Mesothelial cell of epicardium (in vitro differentiated cells): ENCODE measurements around the gene RNF43. TPM values are rescaled to one million over a fixed set of nuclear protein-coding genes. Genes with fewer than 3 reads are reported as not detected.

ENCODE experiments used
- DNase-seq, 2 experiments: peaks; one replicate each; pipeline ENCODE4 v3.0.0; 2021; ENCODE audit warnings: low spot score in 2 of 2; ENCODE audit not compliant: unreplicated experiment in 2 of 2
- H3K27ac Mint-ChIP-seq: 2 replicates; pipeline ENCODE4 v1.8.0; 2021; ENCODE audit warnings: mixed read lengths
- H3K27me3 Mint-ChIP-seq: 2 replicates; pipeline ENCODE4 v1.8.0; 2021; ENCODE audit warnings: low read depth, mixed read lengths
- H3K36me3 Mint-ChIP-seq: 2 replicates; pipeline ENCODE4 v1.8.0; 2021; ENCODE audit warnings: mixed read lengths
- H3K4me1 Mint-ChIP-seq: 2 replicates; pipeline ENCODE4 v1.8.0; 2021; ENCODE audit warnings: mixed read lengths
- H3K4me3 Mint-ChIP-seq: 2 replicates; pipeline ENCODE4 v1.8.0; 2021; ENCODE audit warnings: mild to moderate bottlenecking, moderate library complexity, mixed read lengths
- H3K9me3 Mint-ChIP-seq: 2 replicates; pipeline ENCODE4 v1.8.0; 2021; ENCODE audit warnings: mixed read lengths
- CTCF ChIP-seq: fragments of 200-600 bp; sonication (generic); IDR thresholded peaks from one replicate; pipeline ENCODE4 v1.5.0; 2021; ENCODE audit warnings: antibody characterized with exemption; ENCODE audit not compliant: unreplicated experiment
- total RNA-seq: library from RNA; stranded (reverse); gene quantifications from 3 replicates; pipeline ENCODE4 v1.2.1, GENCODE V29; 2021

Gene RNF43
- 38.7 to 40.3 TPM (median 39.0 TPM) in 3 replicates for total RNA-seq

- H3K4me1 Mint-ChIP-seq: peaks cover 43% of the 10 kb centered on the region
- peak; percentile 86 to 88 for DNase-seq
- TF ChIP-seq CTCF: peak; percentile 48
- peak within 1 kb of the TSS; percentile 97 for H3K27ac Mint-ChIP-seq
- no peaks in the 10 kb centered on the region for H3K27me3 Mint-ChIP-seq
- H3K4me3 Mint-ChIP-seq: peak within 1 kb of the TSS; percentile 92
- H3K36me3 Mint-ChIP-seq: no peaks in the 10 kb centered on the region
- no peaks in the 10 kb centered on the region for H3K9me3 Mint-ChIP-seq
Observed at GRCh38 chr17:58417300-58418092, at the start of gene RNF43. Gene RNF43 (minus strand): TSS chr17:58417534. CDS start chr17:58415577, 1,957 bp downstream.

GRCh38 chr17:58455491-58455890 is 38.2 kb upstream of the RNF43 start:
- no peaks in the 10 kb centered on the region for H3K36me3 Mint-ChIP-seq
- no peak for DNase-seq
- TF ChIP-seq CTCF: no peak
- no peaks in the 10 kb centered on the region for H3K4me1 Mint-ChIP-seq
- peaks cover 12% of the 10 kb centered on the region for H3K9me3 Mint-ChIP-seq
- peaks cover 10% of the 10 kb centered on the region for H3K27me3 Mint-ChIP-seq
- H3K27ac Mint-ChIP-seq: no peak overlapping the region
- H3K4me3 Mint-ChIP-seq: no peak overlapping the region

GRCh38 chr17:58452738-58453137 is 35.4 kb upstream of the RNF43 start:
- Mint-ChIP-seq H3K9me3 (peaks cover 22% of the 10 kb centered on the region), H3K27ac (no peak overlapping the region), H3K27me3 (peaks cover 10% of the 10 kb centered on the region), H3K4me3 (no peak overlapping the region), H3K4me1 (no peaks in the 10 kb centered on the region), H3K36me3 (peaks cover 3% of the 10 kb centered on the region)
- no peak for DNase-seq
- TF ChIP-seq CTCF: no peak

GRCh38 chr17:58447039-58447975 is 30.0 kb upstream of the RNF43 start:
- H3K27ac Mint-ChIP-seq: no peak overlapping the region
- H3K9me3 Mint-ChIP-seq: peaks cover 16% of the 10 kb centered on the region
- H3K4me3 Mint-ChIP-seq: no peak overlapping the region
- H3K4me1 Mint-ChIP-seq: no peaks in the 10 kb centered on the region
- peak; percentile 30 to 66 for DNase-seq
- peaks cover 5% of the 10 kb centered on the region for H3K36me3 Mint-ChIP-seq
- TF ChIP-seq CTCF: no peak
- peaks cover 11% of the 10 kb centered on the region for H3K27me3 Mint-ChIP-seq

- Mint-ChIP-seq H3K36me3 (peaks cover 5% of the 10 kb centered on the region), H3K9me3 (peaks cover 16% of the 10 kb centered on the region), H3K4me1 (no peaks in the 10 kb centered on the region), H3K27ac (no peak overlapping the region), H3K4me3 (no peak overlapping the region), H3K27me3 (peaks cover 23% of the 10 kb centered on the region)
- no peak for DNase-seq
- TF ChIP-seq CTCF: no peak
Observed at GRCh38 chr17:58446086-58446485, 28.8 kb upstream of the RNF43 start.
